Activated T-helper 9 cell treated with anti-CD3 and anti-CD28 coated beads, Interleukin-2, amount 50 U/mL, for 16 hours (primary cell): Measurements from ENCODE around the gene NLGN4X.

Experiments
- DNase-seq: peaks from one replicate; pipeline ENCODE4 v3.0.0-alpha.2; 2020; ENCODE audit warnings: low read depth

NLGN4X gene

GRCh38 chrX:6151971-6152370 is 76.7 kb downstream of the NLGN4X start:
- DNase-seq = no peak

- no peak for DNase-seq
These were observed 79.4 kb downstream of the NLGN4X start for GRCh38 chrX:6149060-6149872.

- DNase-seq = no peak
These were observed 94.4 kb downstream of the NLGN4X start for GRCh38 chrX:6134255-6134654.

- no peak for DNase-seq
These were observed 95.7 kb downstream of the NLGN4X start for GRCh38 chrX:6132970-6133369.

- DNase-seq = no peak
These were observed 97.4 kb downstream of the NLGN4X start for GRCh38 chrX:6131287-6131686.

- DNase-seq = no peak
These were observed 99.5 kb downstream of the NLGN4X start for GRCh38 chrX:6129195-6129594.

- no peak for DNase-seq
These were observed 108.3 kb downstream of the NLGN4X start for GRCh38 chrX:6120329-6120728.

GRCh38 chrX:6095469-6095868 is 133.2 kb downstream of the NLGN4X start:
- DNase-seq = no peak

GRCh38 chrX:6074532-6074931 is 154.1 kb downstream of the NLGN4X start:
- no peak for DNase-seq

GRCh38 chrX:6071731-6072130 is 156.9 kb downstream of the NLGN4X start:
- DNase-seq = no peak

GRCh38 chrX:6067600-6067999 is 161.1 kb downstream of the NLGN4X start:
- DNase-seq = no peak

- no peak for DNase-seq
These were observed 175.5 kb downstream of the NLGN4X start for GRCh38 chrX:6053141-6053540.

- no peak for DNase-seq
These were observed 176.4 kb downstream of the NLGN4X start for GRCh38 chrX:6052111-6052745.

- DNase-seq = no peak
These were observed 179.5 kb downstream of the NLGN4X start for GRCh38 chrX:6049132-6049531.

GRCh38 chrX:6041630-6042029 is 187.0 kb downstream of the NLGN4X start:
- no peak for DNase-seq

- no peak for DNase-seq
These were observed 199.7 kb downstream of the NLGN4X start for GRCh38 chrX:6029014-6029413.

- no peak for DNase-seq
These were observed 201.7 kb downstream of the NLGN4X start for GRCh38 chrX:6026980-6027379.

GRCh38 chrX:6026429-6026828 is 202.2 kb downstream of the NLGN4X start:
- no peak for DNase-seq

GRCh38 chrX:6024204-6024603 is 204.5 kb downstream of the NLGN4X start:
- no peak for DNase-seq

GRCh38 chrX:6021316-6022091 is 207.2 kb downstream of the NLGN4X start:
- DNase-seq = no peak

GRCh38 chrX:6019076-6019475 is 209.6 kb downstream of the NLGN4X start:
- DNase-seq = no peak

GRCh38 chrX:6015423-6015822 is 213.2 kb downstream of the NLGN4X start:
- no peak for DNase-seq

- DNase-seq = no peak
These were observed 216.3 kb downstream of the NLGN4X start for GRCh38 chrX:6012357-6012756.
